WTC11 (cell line): ENCODE data around the gene CTIF.

Source experiments
- CREB1 ChIP-seq: sonication (generic); formaldehyde crosslinking; IDR thresholded peaks from 2 replicates; pipeline ENCODE4 v1.8.0; 2023; ENCODE audit warnings: mild to moderate bottlenecking, missing genetic modification reagents
- CTCF ChIP-seq: fragments of 200-600 bp; IDR thresholded peaks from 2 replicates; pipeline ENCODE4 v1.8.0; 2022; ENCODE audit warnings: antibody characterized with exemption
- FOXK1 ChIP-seq: sonication (generic); formaldehyde crosslinking; IDR thresholded peaks from 2 replicates; pipeline ENCODE4 v1.8.0; 2022; ENCODE audit warnings: mild to moderate bottlenecking, moderate library complexity, missing genetic modification reagents
- HMGA2 ChIP-seq: fragments of 250-450 bp; sonication (Bioruptor Pico); IDR thresholded peaks from 2 replicates; pipeline ENCODE4 v1.4.0; 2021; ENCODE audit warnings: mild to moderate bottlenecking, moderate library complexity
- KAT7 ChIP-seq: sonication (generic); formaldehyde crosslinking; IDR thresholded peaks from 2 replicates; pipeline ENCODE4 v1.8.1; 2023; ENCODE audit warnings: missing genetic modification reagents, mild to moderate bottlenecking, borderline replicate concordance
- MAX ChIP-seq: sonication (generic); formaldehyde crosslinking; IDR thresholded peaks from 2 replicates; pipeline ENCODE4 v1.8.0; 2022; ENCODE audit warnings: mild to moderate bottlenecking, missing genetic modification reagents

GRCh38 chr18:48867978-48868377, 329.1 kb downstream of the CTIF start:
- TF ChIP-seq CTCF: no peak
- TF ChIP-seq KAT7 (CRISPR knock-in tag): no peak
- no peak for TF ChIP-seq HMGA2
- TF ChIP-seq FOXK1 (CRISPR knock-in tag): no peak
- TF ChIP-seq MAX (CRISPR knock-in tag): no peak
- TF ChIP-seq CREB1 (CRISPR knock-in tag): no peak
